Left ventricle myocardium inferior (tissue), 1 donor: ENCODE data around the gene UVRAG. TPM values are rescaled to one million over a fixed set of nuclear protein-coding genes. Genes with fewer than 3 reads are reported as not detected.
"Not testable (repeated sequence)": the region's sequence is repeated elsewhere in the genome, so short reads cannot be mapped to it uniquely, and the experiment has no call there.

ENCODE experiments used
- DNase-seq: peaks from one replicate; pipeline ENCODE4 v3.0.0-alpha.2; 2020
- H3K27ac ChIP-seq: fragments of 200-600 bp; replicated peaks from 2 replicates; pipeline ENCODE4 v1.8.0; 2021
- H3K27me3 ChIP-seq: fragments of 200-600 bp; 2 replicates; pipeline ENCODE4 v1.8.0; 2021; ENCODE audit warnings: low read depth
- H3K36me3 ChIP-seq: fragments of 200-600 bp; 2 replicates; pipeline ENCODE4 v1.8.0; 2021
- H3K4me1 ChIP-seq: fragments of 200-600 bp; 2 replicates; pipeline ENCODE4 v1.8.0; 2021
- H3K4me3 ChIP-seq: fragments of 200-600 bp; 2 replicates; pipeline ENCODE4 v1.8.0; 2021; ENCODE audit warnings: mild to moderate bottlenecking, moderate library complexity
- H3K9me3 ChIP-seq: fragments of 200-600 bp; replicated peaks from 2 replicates; pipeline ENCODE4 v1.8.0; 2021
- intact Hi-C: fragments of 100-400 bp; cut with micrococcal nuclease; formaldehyde crosslinking; loops from one replicate; pipeline ENCODE4 v1.11.0; 2022
- total RNA-seq: library from RNA; stranded (reverse); fragmentation: NEBNext Ultra II Directional; extraction: Animal tissue kit (Norgen Biotek cat#: 25700); gene quantifications from one replicate; pipeline ENCODE4 v1.2.1, GENCODE V29; 2021
- TF ChIP-seq, protein P1 (sequence below): fragments of 200-600 bp; IDR thresholded peaks from 2 replicates; pipeline ENCODE4 v1.8.0; 2021; ENCODE audit warnings: antibody characterized with exemption, mild to moderate bottlenecking, borderline replicate concordance
- donor health status: DM: no; HTN: yes; CAD: no; lungs with severe emphysema.

The UVRAG gene
- total RNA-seq, 1 donor from 2014 or later = 11.4 TPM

DNA sequence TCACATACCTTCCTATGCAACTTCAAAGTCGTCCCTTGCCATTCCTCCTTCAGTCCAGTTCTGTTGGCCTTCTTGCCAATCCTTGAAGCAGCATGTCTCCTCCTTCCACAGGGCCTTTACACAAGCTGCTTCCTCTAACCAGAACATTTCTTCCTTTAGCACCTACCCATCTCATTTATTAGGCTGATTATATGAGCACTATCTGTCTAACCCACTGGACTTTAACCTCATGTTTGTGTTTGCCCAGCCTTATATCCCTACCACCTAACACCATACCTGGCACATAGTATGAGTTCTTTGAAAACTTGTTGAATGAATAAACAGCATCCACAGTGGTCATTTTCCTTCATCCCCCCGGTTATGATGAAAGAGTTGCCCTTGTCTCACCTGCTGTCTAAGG is 236.9 kb downstream of the UVRAG start:
- no peak for DNase-seq
- Histone ChIP-seq H3K4me1 (no peaks in the 10 kb centered on the region), H3K27ac (no peak overlapping the region), H3K4me3 (no peak overlapping the region), H3K36me3 (no peaks in the 10 kb centered on the region), H3K9me3 (no peaks in the 10 kb centered on the region), H3K27me3 (no peaks in the 10 kb centered on the region)
- TF ChIP-seq, protein P1, sequence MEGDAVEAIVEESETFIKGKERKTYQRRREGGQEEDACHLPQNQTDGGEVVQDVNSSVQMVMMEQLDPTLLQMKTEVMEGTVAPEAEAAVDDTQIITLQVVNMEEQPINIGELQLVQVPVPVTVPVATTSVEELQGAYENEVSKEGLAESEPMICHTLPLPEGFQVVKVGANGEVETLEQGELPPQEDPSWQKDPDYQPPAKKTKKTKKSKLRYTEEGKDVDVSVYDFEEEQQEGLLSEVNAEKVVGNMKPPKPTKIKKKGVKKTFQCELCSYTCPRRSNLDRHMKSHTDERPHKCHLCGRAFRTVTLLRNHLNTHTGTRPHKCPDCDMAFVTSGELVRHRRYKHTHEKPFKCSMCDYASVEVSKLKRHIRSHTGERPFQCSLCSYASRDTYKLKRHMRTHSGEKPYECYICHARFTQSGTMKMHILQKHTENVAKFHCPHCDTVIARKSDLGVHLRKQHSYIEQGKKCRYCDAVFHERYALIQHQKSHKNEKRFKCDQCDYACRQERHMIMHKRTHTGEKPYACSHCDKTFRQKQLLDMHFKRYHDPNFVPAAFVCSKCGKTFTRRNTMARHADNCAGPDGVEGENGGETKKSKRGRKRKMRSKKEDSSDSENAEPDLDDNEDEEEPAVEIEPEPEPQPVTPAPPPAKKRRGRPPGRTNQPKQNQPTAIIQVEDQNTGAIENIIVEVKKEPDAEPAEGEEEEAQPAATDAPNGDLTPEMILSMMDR = no peak
- intact Hi-C loops = no loop called here

DNA sequence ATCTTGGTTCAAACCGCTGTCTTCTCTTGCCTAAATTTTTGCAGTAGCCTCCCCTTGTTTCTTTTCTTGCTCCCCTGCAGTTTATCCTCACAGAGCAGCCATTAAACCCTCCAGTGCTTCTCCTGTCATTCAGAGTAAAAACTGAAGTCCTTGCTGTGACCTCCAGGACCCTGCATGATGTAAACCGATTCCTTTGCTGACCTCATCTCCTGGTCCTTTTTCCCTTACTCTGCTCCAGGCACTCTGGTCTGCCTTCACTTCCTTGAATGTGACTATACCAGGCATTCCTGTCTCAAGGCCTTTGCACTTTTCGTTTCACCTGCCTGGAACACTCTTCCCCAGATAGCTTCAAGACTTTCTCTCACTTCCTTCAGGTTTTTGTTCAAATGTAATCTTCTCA is 239.3 kb downstream of the UVRAG start:
- Histone ChIP-seq H3K4me1 (no peaks in the 10 kb centered on the region), H3K36me3 (no peaks in the 10 kb centered on the region), H3K4me3 (no peak overlapping the region), H3K27me3 (no peaks in the 10 kb centered on the region), H3K9me3 (no peaks in the 10 kb centered on the region), H3K27ac (no peak overlapping the region)
- no peak for DNase-seq
- TF ChIP-seq, protein P1 = no peak
- intact Hi-C loops = no loop called here

- TF ChIP-seq, protein P1 = no peak
These were observed 241.9 kb downstream of the UVRAG start for GRCh38 chr11:76056876-76057275.

GRCh38 chr11:76060475-76061036 is 245.5 kb downstream of the UVRAG start:
- H3K27ac ChIP-seq, H3K36me3 ChIP-seq, H3K27me3 ChIP-seq, intact Hi-C loops, H3K9me3 ChIP-seq, DNase-seq, H3K4me3 ChIP-seq: not testable (repeated sequence)
- peaks cover 14% of the 10 kb centered on the region for H3K4me1 ChIP-seq

More at GRCh38 chr11:76056876-76057275, 241.9 kb downstream of the UVRAG start:
- Histone ChIP-seq H3K27me3 (no peaks in the 10 kb centered on the region), H3K9me3 (no peaks in the 10 kb centered on the region), H3K4me3 (no peak overlapping the region), H3K4me1 (no peaks in the 10 kb centered on the region), H3K36me3 (peaks cover 6% of the 10 kb centered on the region), H3K27ac (no peak overlapping the region)
- DNase-seq = no peak
- intact Hi-C loops = no loop called here

DNA sequence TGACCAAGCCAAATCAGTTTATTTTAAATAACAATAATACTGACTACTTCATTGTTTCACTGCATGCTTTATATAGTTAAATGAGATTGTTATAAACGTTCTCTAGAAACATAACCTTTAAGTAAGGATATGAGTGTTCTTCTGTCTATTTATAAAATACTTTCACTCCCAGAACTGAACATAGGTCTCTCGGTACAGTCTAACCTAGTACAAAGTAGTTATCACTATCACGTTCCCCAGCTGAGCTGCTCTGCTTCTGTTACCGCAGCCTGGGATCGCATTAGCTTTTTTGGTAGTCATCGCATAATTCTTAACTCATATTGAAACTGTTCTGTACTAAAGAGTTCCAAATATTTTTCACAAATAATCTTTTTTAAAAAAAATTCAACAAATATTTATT is 247.7 kb downstream of the UVRAG start:
- peaks cover 15% of the 10 kb centered on the region for H3K4me1 ChIP-seq
- DNase-seq = no peak
- H3K36me3 ChIP-seq = peaks cover 29% of the 10 kb centered on the region
- H3K27me3 ChIP-seq = no peaks in the 10 kb centered on the region
- TF ChIP-seq, protein P1 = no peak
- H3K9me3 ChIP-seq = no peaks in the 10 kb centered on the region
- peak overlapping the region; percentile 9 for H3K4me3 ChIP-seq
- intact Hi-C loops = no loop called here
- H3K27ac ChIP-seq = peak overlapping the region; percentile 43

DNA sequence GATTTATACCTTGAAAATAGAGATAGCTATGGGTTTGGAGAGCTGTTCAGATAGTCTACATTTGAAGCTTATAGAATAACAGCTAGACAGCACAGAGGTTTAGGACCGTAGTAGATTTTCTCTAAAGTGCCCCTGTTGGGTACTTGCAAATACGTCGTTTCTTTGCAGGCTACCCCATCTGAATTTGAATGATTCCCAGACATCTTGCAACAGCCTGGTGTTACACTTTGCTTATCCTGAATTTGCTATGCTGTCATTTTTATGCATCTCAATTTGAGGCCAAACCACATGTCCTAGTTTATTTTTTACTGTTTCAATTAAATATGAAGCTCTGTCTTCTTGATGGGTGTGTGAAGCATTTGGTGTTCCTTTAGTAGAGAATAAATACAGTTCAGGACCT is 249.2 kb downstream of the UVRAG start:
- no peak overlapping the region for H3K4me3 ChIP-seq
- TF ChIP-seq, protein P1 = no peak
- intact Hi-C loops = no loop called here

More for the DNA sequence above, 249.2 kb downstream of the UVRAG start:
- no peak overlapping the region for H3K27ac ChIP-seq
- no peak for DNase-seq
- no peaks in the 10 kb centered on the region for H3K9me3 ChIP-seq
- H3K27me3 ChIP-seq = no peaks in the 10 kb centered on the region
- peaks cover 32% of the 10 kb centered on the region for H3K36me3 ChIP-seq
- H3K4me1 ChIP-seq = peaks cover 21% of the 10 kb centered on the region
